ENCODE results near the gene FANCB.

Gene FANCB

GRCh38 chrX:14832586-14832985, 40.3 kb downstream of the FANCB start:
- DNase-seq: no peak

- DNase-seq: no peak
Measured at GRCh38 chrX:14832151-14832550, 40.7 kb downstream of the FANCB start.

DNA sequence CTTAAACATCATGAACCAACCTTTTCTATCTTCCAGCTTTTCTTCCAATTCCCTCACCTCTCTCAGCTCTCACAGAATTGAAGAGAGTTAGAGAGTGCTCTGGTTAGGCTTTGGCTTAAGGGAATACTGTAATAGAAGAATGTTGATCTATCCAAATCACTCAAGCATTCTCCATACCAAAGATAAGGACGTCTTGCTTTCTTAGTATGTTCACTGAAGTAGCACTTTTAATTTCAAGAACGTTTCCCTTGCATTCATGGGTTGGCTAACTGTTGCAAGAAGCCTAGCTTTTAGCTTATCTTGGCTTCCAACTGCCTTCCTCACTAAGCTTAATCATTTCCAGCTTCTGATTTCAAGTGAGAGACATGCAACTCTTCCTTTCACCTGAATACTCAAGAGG, 43.2 kb downstream of the FANCB start:
- no peak for DNase-seq

DNA sequence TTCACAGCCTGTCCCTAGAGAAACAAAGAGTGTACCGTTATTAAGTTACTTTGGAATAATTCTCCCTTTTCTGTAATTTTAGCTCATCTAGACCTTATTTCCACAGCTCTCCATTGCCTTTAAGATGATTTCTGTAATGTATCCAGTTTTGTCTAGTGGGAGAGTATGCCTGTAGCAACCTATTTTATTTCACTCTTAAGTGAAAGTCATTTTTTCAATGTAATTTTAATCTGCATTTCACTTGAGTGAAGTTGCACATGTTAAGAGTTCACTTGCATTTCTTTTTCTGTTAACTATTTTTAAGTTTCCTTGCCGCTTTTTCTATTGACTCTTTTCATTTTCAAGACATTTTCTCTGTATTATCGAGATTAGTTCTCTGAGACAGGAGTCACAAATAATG, 46.5 kb downstream of the FANCB start:
- no peak for DNase-seq

DNA sequence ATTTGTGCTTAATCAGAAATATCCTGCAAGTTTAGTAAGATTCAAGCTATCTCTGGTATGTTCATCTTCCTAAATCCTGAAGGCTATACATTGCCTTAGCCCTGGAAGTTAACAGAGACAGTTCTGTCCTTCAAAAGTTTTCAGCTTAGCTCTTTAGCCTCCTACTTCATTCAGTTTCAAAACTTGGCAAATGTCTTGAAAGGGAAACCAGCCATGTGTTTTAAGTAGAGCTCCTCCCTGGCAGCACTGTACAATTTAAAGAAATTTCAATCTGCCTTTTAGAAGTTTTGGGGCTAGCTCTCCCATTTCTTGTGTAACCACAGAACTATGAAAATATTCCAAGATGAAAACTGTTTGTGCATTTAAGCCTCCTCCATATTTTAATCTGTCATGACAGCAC, 47.0 kb downstream of the FANCB start:
- no peak for DNase-seq

GRCh38 chrX:14819769-14820168, 53.1 kb downstream of the FANCB start:
- DNase-seq: no peak

- DNase-seq: no peak
Measured at GRCh38 chrX:14817571-14817970, 55.3 kb downstream of the FANCB start.

DNA sequence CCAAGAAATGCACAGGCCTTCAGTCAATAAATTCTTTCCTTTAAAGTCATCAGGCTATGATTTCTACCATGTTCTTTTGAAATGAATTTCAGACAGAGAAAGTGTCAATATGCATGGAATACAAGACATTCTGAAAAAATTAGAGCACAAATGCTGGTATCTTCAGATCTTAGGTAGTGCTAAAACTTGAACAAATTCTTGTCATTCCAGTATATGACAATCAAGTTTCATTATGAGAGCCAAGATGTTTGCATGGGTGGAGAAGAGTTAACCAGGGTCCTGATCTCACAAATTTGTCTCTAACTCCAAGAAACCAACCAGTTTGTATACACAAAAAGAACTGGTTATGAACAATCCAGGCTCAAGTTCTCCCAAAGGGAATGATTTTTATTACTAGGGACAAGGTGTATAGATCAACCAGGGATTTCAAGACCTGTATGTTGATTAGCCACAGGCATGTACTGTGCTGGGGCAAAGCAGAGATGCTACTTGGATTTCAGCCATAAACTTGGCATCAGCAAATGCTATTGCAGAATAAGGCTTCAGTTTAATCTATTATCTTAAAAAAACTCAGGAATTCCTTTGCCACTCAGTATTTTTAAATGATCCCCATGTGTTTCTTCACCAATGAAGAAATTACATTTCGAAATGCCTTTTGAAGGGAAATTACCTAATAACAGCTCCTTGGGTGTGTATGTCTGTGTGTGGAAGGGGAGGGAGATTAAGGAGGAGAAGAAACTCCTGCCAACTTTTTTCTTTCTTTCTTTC, 69.7 kb downstream of the FANCB start:
- DNase-seq: no peak

- DNase-seq: no peak
Measured at GRCh38 chrX:14801136-14801535, 71.7 kb downstream of the FANCB start.

DNA sequence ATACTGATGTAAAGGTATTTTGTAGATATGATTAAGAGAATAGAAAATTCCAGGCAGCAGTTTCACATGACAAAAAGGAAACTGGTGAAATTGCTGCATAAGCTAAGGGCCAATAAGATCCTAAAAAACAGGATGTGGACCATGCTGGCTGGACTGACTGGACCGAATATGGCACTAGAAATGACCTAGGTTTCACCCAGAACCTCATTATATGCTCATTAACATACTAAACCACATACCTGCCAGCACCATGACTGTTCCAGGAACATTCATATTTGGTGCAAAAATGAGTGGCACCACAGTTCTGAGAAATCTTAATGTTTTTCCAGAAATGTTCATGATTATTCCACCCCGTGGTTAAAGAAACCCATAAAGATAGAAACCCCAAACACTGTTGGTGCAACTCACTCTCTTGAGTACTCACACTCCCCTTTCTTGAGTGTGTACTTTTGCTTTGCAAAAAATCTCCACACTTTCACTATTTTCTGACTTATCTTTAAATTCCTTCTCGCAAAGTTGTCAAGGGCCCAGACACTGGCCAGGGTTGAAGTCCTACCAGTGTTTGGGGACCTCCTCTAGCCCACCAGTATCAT, 74.0 kb downstream of the FANCB start:
- DNase-seq: no peak
